H1 (cell line): ENCODE results near the gene GALNT18. TPM values are rescaled to one million over a fixed set of nuclear protein-coding genes. Genes with fewer than 3 reads are reported as not detected.

Source experiments
- BCL11A ChIP-seq, 2 experiments: IDR thresholded peaks; one replicate each; pipeline ENCODE4 v1.6.1; 2011; ENCODE audit warnings: low read depth in 2 of 2, low read length in 2 of 2, mild to moderate bottlenecking in 2 of 2
- CBX8 ChIP-seq: fragments of 300-800, 300-1000 bp; sonication (generic); IDR thresholded peaks from 2 replicates; pipeline ENCODE4 v1.7.1; 2016; ENCODE audit warnings: low read depth, low read length, borderline replicate concordance
- POU5F1 ChIP-seq: IDR thresholded peaks from 2 replicates; pipeline ENCODE4 v1.6.1; 2011; ENCODE audit warnings: low read depth, mild to moderate bottlenecking, low read length, moderate library complexity
- TBP ChIP-seq: IDR thresholded peaks from 2 replicates; pipeline ENCODE4 v1.6.1; 2011; ENCODE audit warnings: low read depth, low read length, improper control_type of control experiment
- polyA plus RNA-seq, 7 experiments: library from polyadenylated mRNA; depleted of rRNA in 3 of 7; stranded (reverse) in 5 of 7; unstranded in 2 of 7; fragments of >200 nt in 5 of 7; fragments of 200-250 nt in 2 of 7; gene quantifications; 1 replicate in 5 of 7; 2 replicates in 1 of 7; 4 replicates in 1 of 7; pipeline versions ENCODE4 v1.2.1 to v1.2.3, GENCODE V29; 2011 to 2013; ENCODE audit warnings: missing spikeins in 2 of 7, mixed read lengths in 2 of 7
- total RNA-seq: library from RNA; stranded (reverse); fragmentation: NEBNext Ultra II Directional; extraction: Animal tissue kit (Norgen Biotek cat#: 25700); gene quantifications from 2 replicates; pipeline ENCODE4 v1.2.1, GENCODE V29; 2021
- TF ChIP-seq, protein P1 (sequence below): IDR thresholded peaks from 2 replicates; pipeline ENCODE4 v1.6.1; 2011; ENCODE audit warnings: low read length, improper control_type of control experiment

Gene GALNT18
- total and polyA plus RNA-seq, 2 of the 8 experiments (the other 6 are each of a cell fraction or from before 2014, with no cell fraction given), result 6.0 to 9.4 TPM

DNA sequence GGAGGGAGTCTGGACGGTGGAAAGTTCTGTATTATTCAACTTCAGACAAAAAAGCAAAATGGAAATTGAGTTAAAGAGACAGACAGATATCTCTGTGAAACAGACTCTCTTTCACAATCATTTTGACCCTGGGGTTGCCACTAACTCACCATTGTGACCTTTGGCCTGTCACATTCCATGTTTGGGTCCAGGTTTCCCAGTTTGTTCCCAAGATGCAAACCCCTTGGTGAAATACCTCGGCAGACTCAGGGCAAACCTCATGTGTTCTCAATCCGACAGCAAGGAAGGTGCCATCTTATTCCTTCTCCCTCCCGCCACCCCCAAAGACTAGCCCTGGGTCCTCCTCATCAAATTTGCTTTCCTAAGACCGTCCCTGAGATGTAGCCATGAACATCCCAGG lies 41.8 kb downstream of the GALNT18 start (continued):
- TF ChIP-seq, protein P1, sequence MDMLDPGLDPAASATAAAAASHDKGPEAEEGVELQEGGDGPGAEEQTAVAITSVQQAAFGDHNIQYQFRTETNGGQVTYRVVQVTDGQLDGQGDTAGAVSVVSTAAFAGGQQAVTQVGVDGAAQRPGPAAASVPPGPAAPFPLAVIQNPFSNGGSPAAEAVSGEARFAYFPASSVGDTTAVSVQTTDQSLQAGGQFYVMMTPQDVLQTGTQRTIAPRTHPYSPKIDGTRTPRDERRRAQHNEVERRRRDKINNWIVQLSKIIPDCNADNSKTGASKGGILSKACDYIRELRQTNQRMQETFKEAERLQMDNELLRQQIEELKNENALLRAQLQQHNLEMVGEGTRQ, result no peak
- TF ChIP-seq POU5F1 (no peak), BCL11A (IDR thresholded peaks at IDR 0.05; ENCODE audit: low read depth in 2 of 2, low read length in 2 of 2) (no peak), CBX8 (no peak), TBP (no peak)
- TF ChIP-seq, all 59 proteins: peak for 0
